Vagina (tissue), 2 donors: ENCODE data around the gene ZDHHC12. TPM values are rescaled to one million over a fixed set of nuclear protein-coding genes. Genes with fewer than 3 reads are reported as not detected.

Experiments used
- DNase-seq, 2 donors: peaks; one replicate each; pipeline ENCODE4 v3.0.0-alpha.2; 2017; ENCODE audit errors: extremely low spot score in 2 of 2
- H3K27ac ChIP-seq: fragments of 200-600 bp; sonication (generic); one replicate; pipeline ENCODE4 v1.5.1; 2019
- H3K27me3 ChIP-seq: fragments of 200-600 bp; sonication (generic); one replicate; pipeline ENCODE4 v1.5.1; 2019
- H3K36me3 ChIP-seq, 2 donors: fragments of 200-600 bp; sonication (generic); one replicate each; pipeline ENCODE4 v1.5.1; 2017 to 2019
- H3K4me1 ChIP-seq: fragments of 200-600 bp; sonication (generic); one replicate; pipeline ENCODE4 v1.5.1; 2019
- H3K4me3 ChIP-seq, 2 donors: fragments of 200-600 bp; sonication (generic); 1 replicate in 1 of 2; 2 replicates in 1 of 2; pipeline ENCODE4 v1.5.1; 2016 to 2019
- H3K9me3 ChIP-seq: fragments of 200-600 bp; sonication (generic); one replicate; pipeline ENCODE4 v1.5.1; 2019
- CTCF ChIP-seq, 3 experiments: fragments of 450-650 bp in 2 of 3; fragments of 200-600 bp in 1 of 3; sonication (generic) in 1 of 3; IDR thresholded peaks; one replicate each; pipeline ENCODE4 v1.5.1; 2017 to 2019; ENCODE audit warnings: antibody characterized with exemption in 3 of 3, mild to moderate bottlenecking in 2 of 3, moderate library complexity in 2 of 3
- POLR2A ChIP-seq, 2 donors: fragments of 450-650 bp; IDR thresholded peaks; one replicate each; pipeline ENCODE4 v1.6.1; 2017; ENCODE audit warnings: antibody characterized with exemption in 2 of 2, mild to moderate bottlenecking in 2 of 2, moderate library complexity in 2 of 2
- POLR2AphosphoS5 ChIP-seq, 2 donors: sonication (generic); formaldehyde crosslinking; IDR thresholded peaks; one replicate each; pipeline ENCODE4 v1.9.0; 2017; ENCODE audit warnings: antibody characterized with exemption in 2 of 2, mild to moderate bottlenecking in 2 of 2, low read depth in 1 of 2; ENCODE audit not compliant: insufficient read depth in 1 of 2
- intact Hi-C: fragments of 100-400 bp; cut with DNase I; formaldehyde crosslinking; loops from one replicate; pipeline ENCODE4 v1.15.1; 2023
- total RNA-seq: library from RNA; depleted of rRNA; stranded (reverse); fragments of >200 nt; gene quantifications from one replicate; pipeline ENCODE4 v1.2.3, GENCODE V29; 2016

ZDHHC12 gene
- total RNA-seq, 1 donor from 2014 or later: 19.4 TPM

- H3K36me3 ChIP-seq: no peaks in the 10 kb centered on the region
- intact Hi-C loops: no loop called here
- H3K4me1 ChIP-seq: no peaks in the 10 kb centered on the region
- no peak overlapping the region for H3K4me3 ChIP-seq
- DNase-seq: no peak
- no peaks in the 10 kb centered on the region for H3K27me3 ChIP-seq
- H3K27ac ChIP-seq: no peak overlapping the region
- no peaks in the 10 kb centered on the region for H3K9me3 ChIP-seq
- TF ChIP-seq CTCF (IDR thresholded peaks at IDR 0.05): no peak
- TF ChIP-seq POLR2AphosphoS5 (IDR thresholded peaks at IDR 0.05; ENCODE audit: insufficient read depth in 1 of 2, low read depth in 1 of 2): no peak
Measured at GRCh38 chr9:128716581-128717254, 7.2 kb downstream of the ZDHHC12 start.

GRCh38 chr9:128715436-128715750 is 8.5 kb downstream of the ZDHHC12 start:
- Histone ChIP-seq H3K9me3 (no peaks in the 10 kb centered on the region), H3K4me1 (no peaks in the 10 kb centered on the region), H3K4me3 (no peak overlapping the region), H3K36me3 (no peaks in the 10 kb centered on the region), H3K27ac (no peak overlapping the region), H3K27me3 (no peaks in the 10 kb centered on the region)
- TF ChIP-seq CTCF (IDR thresholded peaks at IDR 0.05): no peak
- TF ChIP-seq POLR2AphosphoS5 (IDR thresholded peaks at IDR 0.05; ENCODE audit: insufficient read depth in 1 of 2, low read depth in 1 of 2): no peak
- TF ChIP-seq POLR2A (IDR thresholded peaks at IDR 0.05): no peak
- DNase-seq: no peak
- intact Hi-C loops: no loop called here

- Histone ChIP-seq H3K9me3 (no peaks in the 10 kb centered on the region), H3K27ac (no peak overlapping the region), H3K36me3 (no peaks in the 10 kb centered on the region), H3K4me3 (no peak overlapping the region), H3K4me1 (no peaks in the 10 kb centered on the region), H3K27me3 (no peaks in the 10 kb centered on the region)
- DNase-seq: no peak
- TF ChIP-seq POLR2AphosphoS5 (IDR thresholded peaks at IDR 0.05; ENCODE audit: insufficient read depth in 1 of 2, low read depth in 1 of 2): no peak
- no peak for TF ChIP-seq CTCF (IDR thresholded peaks at IDR 0.05)
- TF ChIP-seq POLR2A (IDR thresholded peaks at IDR 0.05): no peak
- intact Hi-C loops: no loop called here
Measured at GRCh38 chr9:128714586-128715435, 9.1 kb downstream of the ZDHHC12 start.

- intact Hi-C loops: no loop called here
Measured at GRCh38 chr9:128713941-128714573, 9.9 kb downstream of the ZDHHC12 start.

More at GRCh38 chr9:128713941-128714573, 9.9 kb downstream of the ZDHHC12 start:
- TF ChIP-seq POLR2A (IDR thresholded peaks at IDR 0.05) (no peak), POLR2AphosphoS5 (IDR thresholded peaks at IDR 0.05; ENCODE audit: insufficient read depth in 1 of 2, low read depth in 1 of 2) (no peak), CTCF (IDR thresholded peaks at IDR 0.05) (no peak)
- Histone ChIP-seq H3K9me3 (no peaks in the 10 kb centered on the region), H3K4me1 (no peaks in the 10 kb centered on the region), H3K36me3 (no peaks in the 10 kb centered on the region), H3K4me3 (no peak overlapping the region), H3K27me3 (no peaks in the 10 kb centered on the region), H3K27ac (no peak overlapping the region)
- peak in 1 of 2 donors; percentile 90 for DNase-seq
